GM12891 (cell line): ENCODE results near the gene GEMIN4.

Experiments used
- POLR2A ChIP-seq: IDR thresholded peaks from 2 replicates; pipeline ENCODE4 v1.6.1; 2011; ENCODE audit warnings: low read depth, low read length, control low read depth
- POLR2AphosphoS5 ChIP-seq: IDR thresholded peaks from 2 replicates; pipeline ENCODE4 v1.6.1; 2011; ENCODE audit warnings: low read depth, low read length, control low read depth
- POU2F2 ChIP-seq: IDR thresholded peaks from 2 replicates; pipeline ENCODE4 v1.6.1; 2011; ENCODE audit warnings: low read depth, mild to moderate bottlenecking, control low read depth, low read length, moderate library complexity
- SPI1 ChIP-seq: IDR thresholded peaks from 2 replicates; pipeline ENCODE4 v1.6.1; 2011; ENCODE audit warnings: low read depth, low read length, control low read depth

- TF ChIP-seq POLR2AphosphoS5 (no peak), SPI1 (no peak), POLR2A (no peak), POU2F2 (no peak)
Observed at GRCh38 chr17:725084-725483, 27.0 kb downstream of the GEMIN4 start.
